HL-60 (cell line): ENCODE results near the gene BAIAP2.
"Not testable (repeated sequence)": the region's sequence is repeated elsewhere in the genome, so short reads cannot be mapped to it uniquely, and the experiment has no call there.

Experiments used
- DNase-seq, 2 experiments: peaks; one replicate each; pipeline ENCODE4 v3.0.0-alpha.2; 2010 to 2020; ENCODE audit warnings: low read depth in 1 of 2, low spot score in 1 of 2
- H3K27ac ChIP-seq: fragments of 250-450 bp; sonication (Bioruptor Pico); replicated peaks from 2 replicates; pipeline ENCODE4 v1.5.1; 2020; ENCODE audit warnings: mild to moderate bottlenecking, moderate library complexity
- H3K27me3 ChIP-seq: fragments of 250-450 bp; sonication (Bioruptor Pico); 2 replicates; pipeline ENCODE4 v1.5.1; 2021; ENCODE audit warnings: mild to moderate bottlenecking, moderate library complexity; ENCODE audit not compliant: insufficient read depth, poor library complexity, severe bottlenecking
- H3K4me3 ChIP-seq: replicated peaks from 2 replicates; pipeline ENCODE4 v1.5.1; 2011; ENCODE audit warnings: mild to moderate bottlenecking, control low read depth, low read length; ENCODE audit not compliant: insufficient read depth
- GABPA ChIP-seq: IDR thresholded peaks from 2 replicates; pipeline ENCODE4 v1.6.1; 2012; ENCODE audit warnings: low read depth
- POLR2AphosphoS5 ChIP-seq: IDR thresholded peaks from 2 replicates; pipeline ENCODE4 v1.6.1; 2012; ENCODE audit warnings: low read depth
- SPI1 ChIP-seq: IDR thresholded peaks from 2 replicates; pipeline ENCODE4 v1.6.1; 2012; ENCODE audit warnings: low read depth, mild to moderate bottlenecking, borderline replicate concordance
- TF ChIP-seq, protein P1 (sequence below): IDR thresholded peaks from 2 replicates; pipeline ENCODE4 v1.6.1; 2012; ENCODE audit warnings: low read depth; ENCODE audit not compliant: insufficient replicate concordance
- TF ChIP-seq, protein P2 (sequence below): IDR thresholded peaks from one replicate; pipeline ENCODE4 v1.5.1; 2011; ENCODE audit warnings: low read length, control low read depth, inconsistent platforms; ENCODE audit not compliant: insufficient read depth

The BAIAP2 gene

DNA sequence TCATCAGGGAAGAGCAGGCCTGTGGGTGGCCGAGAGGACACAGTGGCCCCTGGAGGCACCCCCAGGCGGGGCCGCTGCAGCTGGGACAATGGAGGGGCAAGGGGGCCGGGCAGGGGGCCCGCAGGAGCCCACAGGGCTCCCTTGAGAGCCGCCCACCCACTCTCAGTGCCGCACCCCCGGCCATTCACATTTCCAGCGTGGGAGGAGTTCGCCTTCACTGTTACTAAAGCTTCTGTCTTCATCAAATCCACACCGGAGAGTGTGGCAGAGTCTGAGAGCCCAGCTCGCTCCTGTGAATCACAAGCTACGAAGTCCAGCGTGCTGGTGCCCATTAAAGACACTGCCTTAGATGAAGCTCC, 109.5 kb downstream of the BAIAP2 start:
- TF ChIP-seq, protein P1, sequence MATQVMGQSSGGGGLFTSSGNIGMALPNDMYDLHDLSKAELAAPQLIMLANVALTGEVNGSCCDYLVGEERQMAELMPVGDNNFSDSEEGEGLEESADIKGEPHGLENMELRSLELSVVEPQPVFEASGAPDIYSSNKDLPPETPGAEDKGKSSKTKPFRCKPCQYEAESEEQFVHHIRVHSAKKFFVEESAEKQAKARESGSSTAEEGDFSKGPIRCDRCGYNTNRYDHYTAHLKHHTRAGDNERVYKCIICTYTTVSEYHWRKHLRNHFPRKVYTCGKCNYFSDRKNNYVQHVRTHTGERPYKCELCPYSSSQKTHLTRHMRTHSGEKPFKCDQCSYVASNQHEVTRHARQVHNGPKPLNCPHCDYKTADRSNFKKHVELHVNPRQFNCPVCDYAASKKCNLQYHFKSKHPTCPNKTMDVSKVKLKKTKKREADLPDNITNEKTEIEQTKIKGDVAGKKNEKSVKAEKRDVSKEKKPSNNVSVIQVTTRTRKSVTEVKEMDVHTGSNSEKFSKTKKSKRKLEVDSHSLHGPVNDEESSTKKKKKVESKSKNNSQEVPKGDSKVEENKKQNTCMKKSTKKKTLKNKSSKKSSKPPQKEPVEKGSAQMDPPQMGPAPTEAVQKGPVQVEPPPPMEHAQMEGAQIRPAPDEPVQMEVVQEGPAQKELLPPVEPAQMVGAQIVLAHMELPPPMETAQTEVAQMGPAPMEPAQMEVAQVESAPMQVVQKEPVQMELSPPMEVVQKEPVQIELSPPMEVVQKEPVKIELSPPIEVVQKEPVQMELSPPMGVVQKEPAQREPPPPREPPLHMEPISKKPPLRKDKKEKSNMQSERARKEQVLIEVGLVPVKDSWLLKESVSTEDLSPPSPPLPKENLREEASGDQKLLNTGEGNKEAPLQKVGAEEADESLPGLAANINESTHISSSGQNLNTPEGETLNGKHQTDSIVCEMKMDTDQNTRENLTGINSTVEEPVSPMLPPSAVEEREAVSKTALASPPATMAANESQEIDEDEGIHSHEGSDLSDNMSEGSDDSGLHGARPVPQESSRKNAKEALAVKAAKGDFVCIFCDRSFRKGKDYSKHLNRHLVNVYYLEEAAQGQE: no peak
- Histone ChIP-seq H3K4me3 (no peak overlapping the region), H3K27ac (no peak overlapping the region), H3K27me3 (no peaks in the 10 kb centered on the region)
- no peak for DNase-seq

DNA sequence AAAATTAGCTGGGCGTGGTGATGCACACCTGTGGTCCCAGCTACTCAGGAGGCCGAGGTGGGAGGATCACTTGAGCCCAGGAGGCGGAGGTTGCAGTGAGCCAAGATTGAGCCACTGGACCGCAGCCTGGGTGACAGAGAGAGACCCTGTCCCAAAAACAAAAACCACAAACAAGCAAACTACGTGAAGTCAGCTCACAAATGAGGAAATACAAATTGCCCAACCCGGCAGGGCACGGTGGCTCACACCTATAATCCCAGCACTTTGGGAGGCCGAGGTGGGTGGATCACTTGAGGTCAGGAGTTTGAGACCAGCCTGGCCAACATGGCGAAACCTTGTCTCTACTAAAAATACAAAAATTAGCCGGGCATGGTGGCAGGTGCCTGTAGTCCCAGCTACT, 111.3 kb downstream of the BAIAP2 start:
- H3K27me3 ChIP-seq, H3K4me3 ChIP-seq, H3K27ac ChIP-seq: not testable (repeated sequence)
- DNase-seq: peak in 1 of 2 experiments; percentile 53

DNA sequence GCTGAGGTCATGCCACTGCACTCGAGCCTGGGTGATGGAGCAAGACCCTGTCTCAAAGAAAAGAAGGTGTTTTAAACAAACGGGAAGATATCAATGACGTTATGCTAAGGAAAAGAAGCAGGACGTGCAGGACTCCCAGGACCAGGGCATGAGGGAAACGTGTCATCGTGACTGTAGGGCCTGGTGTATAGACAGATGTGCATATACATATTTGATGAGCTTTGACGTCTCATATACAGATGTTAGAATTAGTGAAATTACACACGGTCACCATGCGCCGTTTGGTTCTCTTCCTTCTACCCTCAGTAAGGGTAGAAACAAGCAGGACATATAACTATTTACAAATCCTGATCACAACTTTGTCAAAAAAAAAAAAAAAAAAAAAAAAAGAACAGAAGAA, 112.8 kb downstream of the BAIAP2 start:
- DNase-seq: no peak
- Histone ChIP-seq H3K4me3 (no peak overlapping the region), H3K27me3 (no peaks in the 10 kb centered on the region), H3K27ac (no peak overlapping the region)
- no peak for TF ChIP-seq POLR2AphosphoS5
- TF ChIP-seq, protein P2, sequence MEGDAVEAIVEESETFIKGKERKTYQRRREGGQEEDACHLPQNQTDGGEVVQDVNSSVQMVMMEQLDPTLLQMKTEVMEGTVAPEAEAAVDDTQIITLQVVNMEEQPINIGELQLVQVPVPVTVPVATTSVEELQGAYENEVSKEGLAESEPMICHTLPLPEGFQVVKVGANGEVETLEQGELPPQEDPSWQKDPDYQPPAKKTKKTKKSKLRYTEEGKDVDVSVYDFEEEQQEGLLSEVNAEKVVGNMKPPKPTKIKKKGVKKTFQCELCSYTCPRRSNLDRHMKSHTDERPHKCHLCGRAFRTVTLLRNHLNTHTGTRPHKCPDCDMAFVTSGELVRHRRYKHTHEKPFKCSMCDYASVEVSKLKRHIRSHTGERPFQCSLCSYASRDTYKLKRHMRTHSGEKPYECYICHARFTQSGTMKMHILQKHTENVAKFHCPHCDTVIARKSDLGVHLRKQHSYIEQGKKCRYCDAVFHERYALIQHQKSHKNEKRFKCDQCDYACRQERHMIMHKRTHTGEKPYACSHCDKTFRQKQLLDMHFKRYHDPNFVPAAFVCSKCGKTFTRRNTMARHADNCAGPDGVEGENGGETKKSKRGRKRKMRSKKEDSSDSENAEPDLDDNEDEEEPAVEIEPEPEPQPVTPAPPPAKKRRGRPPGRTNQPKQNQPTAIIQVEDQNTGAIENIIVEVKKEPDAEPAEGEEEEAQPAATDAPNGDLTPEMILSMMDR: no peak
- TF ChIP-seq, protein P1: no peak
- TF ChIP-seq GABPA: no peak
- TF ChIP-seq SPI1: no peak

DNA sequence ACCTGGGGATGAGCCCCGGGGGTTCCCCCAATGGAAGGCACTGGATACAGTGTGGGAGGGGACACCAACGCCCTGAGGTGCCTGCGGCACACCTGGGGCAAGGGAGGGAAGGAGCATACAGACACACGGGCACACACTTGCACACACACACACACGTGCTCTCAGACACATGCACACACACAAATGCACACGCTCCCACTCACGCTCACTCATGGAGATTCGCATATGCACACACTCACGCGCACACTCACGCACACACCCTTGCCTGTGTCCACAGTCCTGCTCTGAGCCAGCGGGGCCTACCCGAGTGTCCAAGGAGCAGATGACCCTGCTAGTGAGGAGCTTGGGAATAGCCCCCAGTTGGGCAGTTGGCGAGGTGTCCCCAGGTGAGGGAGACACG, 113.6 kb downstream of the BAIAP2 start:
- DNase-seq: no peak
- H3K27me3 ChIP-seq: no peaks in the 10 kb centered on the region
- no peak overlapping the region for H3K27ac ChIP-seq
- no peak overlapping the region for H3K4me3 ChIP-seq
- TF ChIP-seq GABPA (no peak), POLR2AphosphoS5 (no peak), SPI1 (no peak)
- TF ChIP-seq, protein P1: no peak
- TF ChIP-seq, protein P2: no peak
